IMR-90 (cell line): ENCODE data around the gene DISC1. TPM values are rescaled to one million over a fixed set of nuclear protein-coding genes. Genes with fewer than 3 reads are reported as not detected.

Source experiments
- ATAC-seq: fragments of 200-7000 bp; cut with Tn5 transposase; 2 replicates; pipeline ENCODE4 v1.9.1; 2020; ENCODE audit warnings: low read depth, mild to moderate bottlenecking, moderate library complexity
- BruUV-seq: library from RNA; stranded (reverse); fragments of 400-500 nt; replicated peaks from 2 replicates; lab custom pipeline; 2021; lab: Mats Ljungman, UMichigan
- CTCF ChIA-PET: fragments of 300-600 bp; formaldehyde crosslinking; extraction: SDS; loops from one replicate; lab custom pipeline; 2021; ENCODE audit warnings: antibody characterized with exemption; lab: Yijun Ruan, JAX
- POLR2A ChIA-PET: fragments of 300-600 bp; sonication (Branson Sonifier 250); formaldehyde crosslinking; loops from one replicate; lab custom pipeline; 2022; ENCODE audit warnings: antibody characterized with exemption; ENCODE audit not compliant: unreplicated experiment; lab: Charles Lee
- DNase-seq: peaks from one replicate; pipeline ENCODE4 v3.0.0; 2013
- H2AFZ ChIP-seq: replicated peaks from 2 replicates; pipeline ENCODE3; 2013; ENCODE audit warnings: low read length, mild to moderate bottlenecking; ENCODE audit not compliant: poor library complexity
- H2AK5ac ChIP-seq: 2 replicates; pipeline ENCODE4 v1.6.1; 2013; ENCODE audit warnings: low read depth, low read length, inconsistent platforms
- H2AK9ac ChIP-seq: replicated peaks from 2 replicates; pipeline ENCODE3; 2013; ENCODE audit warnings: mild to moderate bottlenecking, low read depth, low read length, moderate library complexity; ENCODE audit not compliant: poor library complexity
- H2BK120ac ChIP-seq: 2 replicates; pipeline ENCODE4 v1.6.1; 2013; ENCODE audit warnings: low read depth, low read length, inconsistent platforms
- H2BK15ac ChIP-seq: 3 replicates; pipeline ENCODE4 v1.6.1; 2013; ENCODE audit warnings: low read depth, low read length, inconsistent platforms
- H2BK20ac ChIP-seq: 2 replicates; pipeline ENCODE4 v1.6.1; 2013; ENCODE audit warnings: low read depth, mild to moderate bottlenecking, inconsistent platforms, low read length, moderate library complexity
- H2BK5ac ChIP-seq: 2 replicates; pipeline ENCODE4 v1.6.1; 2013; ENCODE audit warnings: mild to moderate bottlenecking, low read depth, low read length, inconsistent platforms; ENCODE audit not compliant: poor library complexity, severe bottlenecking
- H3K14ac ChIP-seq: replicated peaks from 2 replicates; pipeline ENCODE4 v1.6.1; 2013; ENCODE audit warnings: low read depth, low read length, inconsistent platforms
- H3K18ac ChIP-seq: 2 replicates; pipeline ENCODE4 v1.6.1; 2013; ENCODE audit warnings: low read depth, low read length, control low read depth
- H3K23ac ChIP-seq: 2 replicates; pipeline ENCODE4 v1.6.1; 2013; ENCODE audit warnings: low read depth, low read length, inconsistent platforms
- H3K27ac ChIP-seq: 2 replicates; pipeline ENCODE4 v1.5.1; 2013; ENCODE audit warnings: mild to moderate bottlenecking, control low read depth, low read length; ENCODE audit not compliant: insufficient read depth
- H3K27me3 ChIP-seq: 2 replicates; pipeline ENCODE4 v1.6.1; 2013; ENCODE audit warnings: low read length; ENCODE audit not compliant: control insufficient read depth, insufficient read depth
- H3K36me3 ChIP-seq: 2 replicates; pipeline ENCODE4 v1.6.1; 2013; ENCODE audit warnings: low read length, mixed read lengths; ENCODE audit not compliant: control insufficient read depth, insufficient read depth
- H3K4ac ChIP-seq: 2 replicates; pipeline ENCODE4 v1.6.1; 2013; ENCODE audit warnings: low read depth, low read length, inconsistent platforms
- H3K4me1 ChIP-seq: 2 replicates; pipeline ENCODE4 v1.6.1; 2013; ENCODE audit warnings: low read length, mixed read lengths; ENCODE audit not compliant: control insufficient read depth, insufficient read depth
- H3K4me2 ChIP-seq: 2 replicates; pipeline ENCODE4 v1.6.1; 2013; ENCODE audit warnings: low read depth, mild to moderate bottlenecking, control low read depth, low read length, moderate library complexity
- H3K4me3 ChIP-seq: 2 replicates; pipeline ENCODE4 v1.5.1; 2013; ENCODE audit warnings: low read depth, mild to moderate bottlenecking, control low read depth, low read length, moderate library complexity; ENCODE audit not compliant: insufficient read depth
- H3K56ac ChIP-seq: 2 replicates; pipeline ENCODE4 v1.6.1; 2013; ENCODE audit warnings: low read length, inconsistent platforms; ENCODE audit not compliant: insufficient read depth; ENCODE audit errors: extremely low read depth
- H3K79me1 ChIP-seq, 2 experiments: 2 replicates each; pipeline ENCODE4 v1.6.1; 2013; ENCODE audit warnings: low read length in 2 of 2, inconsistent platforms in 1 of 2, low read depth in 1 of 2
- H3K9ac ChIP-seq: 2 replicates; pipeline ENCODE4 v1.6.1; 2013; ENCODE audit warnings: low read depth, low read length, control low read depth
- H3K9me1 ChIP-seq: 2 replicates; pipeline ENCODE4 v1.6.1; 2013; ENCODE audit warnings: low read length, inconsistent platforms; ENCODE audit not compliant: insufficient read depth
- H3K9me3 ChIP-seq: 2 replicates; pipeline ENCODE4 v1.6.1; 2013; ENCODE audit warnings: low read length; ENCODE audit not compliant: control insufficient read depth, insufficient read depth
- H4K20me1 ChIP-seq: 2 replicates; pipeline ENCODE4 v1.6.1; 2013; ENCODE audit warnings: low read length, inconsistent platforms; ENCODE audit not compliant: insufficient read depth
- H4K5ac ChIP-seq: 2 replicates; pipeline ENCODE4 v1.6.1; 2013; ENCODE audit warnings: mild to moderate bottlenecking, low read depth, low read length, control low read depth
- H4K8ac ChIP-seq, 2 experiments: 2 replicates each; pipeline ENCODE4 v1.6.1; 2013; ENCODE audit warnings: low read depth in 2 of 2, low read length in 2 of 2, control low read depth in 1 of 2, inconsistent platforms in 1 of 2
- H4K91ac ChIP-seq: 2 replicates; pipeline ENCODE4 v1.6.1; 2013; ENCODE audit warnings: low read depth, low read length, inconsistent platforms; ENCODE audit not compliant: insufficient read depth
- BHLHE40 ChIP-seq: fragments of 150-350 bp; IDR thresholded peaks from 2 replicates; pipeline ENCODE4 v1.6.1; 2016; ENCODE audit warnings: mild to moderate bottlenecking, low read depth, low read length
- CEBPB ChIP-seq: IDR thresholded peaks from 2 replicates; pipeline ENCODE4 v1.6.1; 2012; ENCODE audit warnings: low read depth, low read length, improper control_type of control experiment
- CHD1 ChIP-seq: IDR thresholded peaks from 2 replicates; pipeline ENCODE4 v1.6.1; 2012; ENCODE audit warnings: low read depth, low read length, improper control_type of control experiment
- CTCF ChIP-seq: conservative IDR thresholded peaks from 2 replicates; pipeline ENCODE4 v1.5.1; 2012; ENCODE audit warnings: mild to moderate bottlenecking, low read depth, low read length, improper control_type of control experiment
- ELK1 ChIP-seq: fragments of 150-350 bp; IDR thresholded peaks from 2 replicates; pipeline ENCODE4 v1.6.1; 2016; ENCODE audit warnings: low read depth, mild to moderate bottlenecking, low read length, moderate library complexity, borderline replicate concordance
- FOS ChIP-seq: fragments of 150-350 bp; IDR thresholded peaks from 2 replicates; pipeline ENCODE4 v1.6.1; 2016; ENCODE audit warnings: low read depth, low read length
- MAFK ChIP-seq: IDR thresholded peaks from 2 replicates; pipeline ENCODE4 v1.6.1; 2012; ENCODE audit warnings: low read depth, low read length, improper control_type of control experiment
- MXI1 ChIP-seq: IDR thresholded peaks from 2 replicates; pipeline ENCODE4 v1.6.1; 2012; ENCODE audit warnings: low read depth, mild to moderate bottlenecking, low read length, moderate library complexity, borderline replicate concordance
- NFE2L2 ChIP-seq: fragments of 150-350 bp; IDR thresholded peaks from 2 replicates; pipeline ENCODE4 v1.6.1; 2016; ENCODE audit warnings: low read depth, mild to moderate bottlenecking, low read length
- POLR2A ChIP-seq: IDR thresholded peaks from 2 replicates; pipeline ENCODE4 v1.6.1; 2012; ENCODE audit warnings: mild to moderate bottlenecking, low read depth, low read length
- RAD21 ChIP-seq: IDR thresholded peaks from 2 replicates; pipeline ENCODE4 v1.6.1; 2012; ENCODE audit warnings: low read length, improper control_type of control experiment
- RCOR1 ChIP-seq: IDR thresholded peaks from 2 replicates; pipeline ENCODE4 v1.6.1; 2012; ENCODE audit warnings: mild to moderate bottlenecking, low read length, improper control_type of control experiment; ENCODE audit not compliant: insufficient replicate concordance
- SMC3 ChIP-seq: fragments of 150-350 bp; IDR thresholded peaks from 2 replicates; pipeline ENCODE4 v1.6.1; 2016; ENCODE audit warnings: low read depth, mild to moderate bottlenecking, antibody characterized with exemption, low read length, moderate library complexity
- WGBS, 2 experiments: methylation state at CpG; one replicate each; pipeline versions ENCODE4 v1.1.5 to v1.1.7; 2013; ENCODE audit warnings: missing lambda C conversion rate in 2 of 2; ENCODE audit not compliant: insufficient read length in 1 of 2; ENCODE audit errors: extremely low coverage in 2 of 2; 5-methylcytosine and 5-hydroxymethylcytosine counted together
- dilution Hi-C: fragments of 300-500 bp; cut with HindIII; formaldehyde crosslinking; loops from one replicate; pipeline ENCODE4 v1.14.3; 2018; ENCODE audit warnings: low sequenced_read_pairs; ENCODE audit not compliant: unreplicated experiment
- in situ Hi-C: fragments of 300-500 bp; cut with MboI; formaldehyde crosslinking; loops from 3 replicates; pipeline ENCODE4 v1.14.3; 2019; ENCODE audit warnings: low sequenced_read_pairs, inconsistent platforms, mixed read lengths
- intact Hi-C: fragments of 100-400 bp; cut with micrococcal nuclease; formaldehyde crosslinking; loops from 2 replicates; pipeline ENCODE4 v1.10.0; 2022
- polyA plus RNA-seq, 3 experiments: library from polyadenylated mRNA; depleted of rRNA; stranded (reverse); fragments of >200 nt; gene quantifications; 2 replicates each; pipeline ENCODE4 v1.2.3, GENCODE V29; 2012; ENCODE audit warnings: low replicate concordance in 1 of 3
- total RNA-seq: library from RNA; depleted of rRNA; stranded (reverse); fragments of >200 nt; gene quantifications from 2 replicates; pipeline ENCODE4 v1.2.3, GENCODE V29; 2012

Gene DISC1
- total and polyA plus RNA-seq, 2 of the 4 experiments (the other 2 are of a cell fraction): 2.2 to 7.0 TPM

GRCh38 chr1:231601824-231602672 lies 24.5 kb upstream of the DISC1 start:
- in situ Hi-C loops (no loop called here), dilution Hi-C loops (no loop called here), intact Hi-C loops (loop anchor here (5.0 kb wide), 1 partner anchor 185 kb away; no protein-coding TSS in a partner anchor)
- no peak overlapping the region for H2BK20ac ChIP-seq
- DNase-seq (peak; percentile 21), ATAC-seq (no peak)
- no peak overlapping the region for H3K27ac ChIP-seq
- no peak overlapping the region for H4K5ac ChIP-seq
- no peak overlapping the region for H3K56ac ChIP-seq
- H3K4me2 ChIP-seq: no peak overlapping the region
- no peak overlapping the region for H2BK15ac ChIP-seq
- no peaks in the 10 kb centered on the region for H3K9me1 ChIP-seq
- H3K23ac ChIP-seq: 0 out of 2 replicates have a peak overlapping the region, but pooled peaks have one; percentile 50
- no peaks in the 10 kb centered on the region for H3K79me1 ChIP-seq
- no peaks in the 10 kb centered on the region for H3K27me3 ChIP-seq
- BruUV-seq: no TSS peak
- H3K18ac ChIP-seq: no peak overlapping the region
- no peak overlapping the region for H3K14ac ChIP-seq
- H4K20me1 ChIP-seq: no peaks in the 10 kb centered on the region
- H4K91ac ChIP-seq: no peak overlapping the region
- H3K9ac ChIP-seq: no peak overlapping the region
- H2AFZ ChIP-seq: no peak overlapping the region
- TF ChIP-seq RAD21 (no peak), CEBPB (no peak), BHLHE40 (no peak), NFE2L2 (no peak), MAFK (no peak), POLR2A (no peak), ELK1 (no peak), CTCF (no peak), CHD1 (no peak), SMC3 (no peak), RCOR1 (no peak), MXI1 (no peak), FOS (no peak)
- no peaks in the 10 kb centered on the region for H3K36me3 ChIP-seq
- H3K9me3 ChIP-seq: no peaks in the 10 kb centered on the region
- no peak overlapping the region for H4K8ac ChIP-seq
- no peak overlapping the region for H3K4me3 ChIP-seq
- no peak overlapping the region for H2BK5ac ChIP-seq
- peaks cover 4% of the 10 kb centered on the region; the same call in 1 of the 2 replicates for H3K4me1 ChIP-seq
- no peak overlapping the region for H3K4ac ChIP-seq
- H2AK9ac ChIP-seq: no peak overlapping the region
- no CpG with 5 or more reads among the region's 5 CpGs for WGBS, 2 experiments
- POLR2A ChIA-PET: interaction anchor here (0.7 kb wide), 1 partner anchor 101 kb away, joined by 3 read pairs; no protein-coding TSS in a partner anchor
- no peak overlapping the region for H2AK5ac ChIP-seq
- H2BK120ac ChIP-seq: peak overlapping the region; percentile 19; the same call in 1 of the 2 replicates
- CTCF ChIA-PET: no interaction called here
